ENCODE data around the gene SLC43A1. TPM values are rescaled to one million over a fixed set of nuclear protein-coding genes. Genes with fewer than 3 reads are reported as not detected.

Gene SLC43A1
- total RNA-seq, 1 experiment from 2014 or later, result 11.8 TPM

DNA sequence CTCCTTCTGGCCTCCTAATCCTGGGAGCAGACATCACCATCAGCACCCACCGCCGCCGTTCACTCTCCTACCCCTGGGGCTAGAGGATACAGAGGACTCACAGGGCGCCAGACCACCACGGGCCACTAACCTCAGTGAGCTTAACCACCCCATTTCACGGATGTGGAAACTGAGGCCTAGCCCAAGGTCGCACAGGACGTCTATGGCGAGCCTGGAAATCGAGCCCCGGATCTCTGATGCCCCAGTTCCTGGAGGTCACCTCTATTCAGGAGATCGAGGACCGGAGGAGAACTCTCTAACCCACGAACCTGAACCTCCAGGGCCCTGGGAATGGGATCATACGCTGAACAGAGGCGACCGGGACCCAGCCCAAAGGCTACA lies 14.7 kb upstream of the SLC43A1 start:
- intact Hi-C loops (cut with micrococcal nuclease), result loop anchor here (1.0 kb wide), 1 partner anchor 182 kb away; the partner anchor contains the start of genes MED19 and TMX2
- H3K4me1 ChIP-seq (ENCODE audit: control insufficient read depth in 1 of 2, insufficient read depth in 2 of 2, low read length in 2 of 2), result peaks cover 16 to 17% of the 10 kb centered on the region in 2 experiments
- H3K36me3 ChIP-seq (ENCODE audit: control insufficient read depth in 1 of 2, insufficient read depth in 2 of 2, low read length in 2 of 2), result peaks cover 2 to 7% of the 10 kb centered on the region in 2 experiments; a peak in 1 of 4 replicates
- ChIA-PET RAD21 (ENCODE audit: low non-redundant PET in 1 of 2, low total read pairs in 2 of 2, uncharacterized antibody in 2 of 2, unreplicated experiment in 2 of 2) (interaction anchor here in 1 of 2 experiments (1.2 kb wide), 1 partner anchor 37 kb away, joined by 3 read pairs; no protein-coding TSS in a partner anchor), CTCF (interaction anchor here (1.0 to 2.1 kb wide), 3 partner anchors 37 to 115 kb away, joined by 4 to 6 read pairs (median 4); no protein-coding TSS in a partner anchor), POLR2A (interaction anchor here (0.6 kb wide), 1 partner anchor 70 kb away, joined by 3 read pairs; the partner anchor contains the start of gene RTN4RL2)
- ATAC-seq (peak; percentile 26), DNase-seq (ENCODE audit: low read depth, low spot score) (no peak)
- H3K9ac ChIP-seq (ENCODE audit: low read length), result peak overlapping the region; percentile 83
- no peaks in the 10 kb centered on the region for H3K27me3 ChIP-seq (ENCODE audit: insufficient read depth, low read length)
- peak overlapping the region; percentile 64 to 84 for H3K4me3 ChIP-seq (replicated peaks in 1 of 2; ENCODE audit: low read depth in 1 of 2, low read length in 2 of 2)
- TF ChIP-seq POLR2A (IDR thresholded peaks at IDR 0.05; ENCODE audit: borderline replicate concordance, extremely low read depth, insufficient read depth, insufficient read length) (no peak), RAD21 (IDR thresholded peaks at IDR 0.05; ENCODE audit: low read depth) (no peak), ZFX (IDR thresholded peaks at IDR 0.05) (peak; percentile 72), SIN3A (IDR thresholded peaks at IDR 0.05; ENCODE audit: low read depth) (no peak)
- no peak overlapping the region for H2AFZ ChIP-seq (ENCODE audit: low read depth, low read length, poor library complexity, severe bottlenecking)
- H4K20me1 ChIP-seq (ENCODE audit: insufficient read depth), result no peaks in the 10 kb centered on the region
- H3K4me2 ChIP-seq (ENCODE audit: low read length), result peak overlapping the region; percentile 93
- H3K9me2 ChIP-seq (ENCODE audit: insufficient read depth), result no peaks in the 10 kb centered on the region
- H3K79me2 ChIP-seq (ENCODE audit: insufficient read depth, low read length), result peaks cover 26% of the 10 kb centered on the region
- TSS peak; percentile 79 for BruUV-seq (replicated peaks)
- peak overlapping the region; percentile 61 for H3K27ac ChIP-seq (ENCODE audit: low read depth, low read length)
- H3K9me3 ChIP-seq (ENCODE audit: control insufficient read depth in 1 of 2, insufficient read depth in 1 of 2, low read depth in 1 of 2, low read length in 2 of 2), result no peaks in the 10 kb centered on the region

DNA sequence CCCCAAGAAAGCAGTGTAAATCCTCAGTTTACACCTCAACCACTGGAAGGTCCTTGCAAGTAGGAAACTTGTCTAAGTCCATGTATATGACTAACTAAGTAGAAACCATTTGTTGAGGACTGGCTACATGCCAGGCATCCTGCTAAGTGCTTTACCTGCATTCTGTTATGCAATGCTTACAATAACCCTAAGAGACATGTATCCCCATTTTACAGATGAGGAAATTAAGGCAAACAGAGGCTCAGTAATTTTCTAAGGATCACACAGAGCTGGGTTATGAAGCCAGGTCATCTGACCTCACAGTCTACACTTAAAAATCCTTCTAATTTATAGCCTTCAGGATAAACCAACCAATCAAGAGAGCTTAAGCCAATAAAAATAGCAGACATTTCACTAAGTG lies 13.5 kb upstream of the SLC43A1 start:
- DNase-seq (ENCODE audit: low read depth, low spot score), result no peak
- peak overlapping the region; percentile 64 to 84; a peak in 1 of 4 replicates for H3K4me3 ChIP-seq (replicated peaks in 1 of 2; ENCODE audit: low read depth in 1 of 2, low read length in 2 of 2)
- no peak overlapping the region for H3K9ac ChIP-seq (ENCODE audit: low read length)
- H3K4me1 ChIP-seq (ENCODE audit: control insufficient read depth in 1 of 2, insufficient read depth in 2 of 2, low read length in 2 of 2), result peaks cover 16 to 17% of the 10 kb centered on the region in 2 experiments
- no peaks in the 10 kb centered on the region for H3K27me3 ChIP-seq (ENCODE audit: insufficient read depth, low read length)
- TF ChIP-seq EGR1 (IDR thresholded peaks at IDR 0.05; ENCODE audit: low read depth) (no peak), ZNF274 (IDR thresholded peaks at IDR 0.05; ENCODE audit: low read depth, low read length) (no peak), SRF (IDR thresholded peaks at IDR 0.05; ENCODE audit: low read depth) (no peak), YY1 (IDR thresholded peaks at IDR 0.05; ENCODE audit: extremely low read depth, insufficient replicate concordance, low read depth, low read length) (no peak), EZH2phosphoT487 (IDR thresholded peaks at IDR 0.05; ENCODE audit: borderline replicate concordance) (no peak), SP1 (IDR thresholded peaks at IDR 0.05; ENCODE audit: low read depth) (no peak), SIN3A (IDR thresholded peaks at IDR 0.05; ENCODE audit: low read depth) (no peak), ZFX (IDR thresholded peaks at IDR 0.05) (no peak), RAD21 (IDR thresholded peaks at IDR 0.05; ENCODE audit: low read depth) (no peak)
- TF ChIP-seq, protein P1, sequence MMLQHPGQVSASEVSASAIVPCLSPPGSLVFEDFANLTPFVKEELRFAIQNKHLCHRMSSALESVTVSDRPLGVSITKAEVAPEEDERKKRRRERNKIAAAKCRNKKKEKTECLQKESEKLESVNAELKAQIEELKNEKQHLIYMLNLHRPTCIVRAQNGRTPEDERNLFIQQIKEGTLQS (IDR thresholded peaks at IDR 0.05), result no peak
- TF ChIP-seq, protein P2, sequence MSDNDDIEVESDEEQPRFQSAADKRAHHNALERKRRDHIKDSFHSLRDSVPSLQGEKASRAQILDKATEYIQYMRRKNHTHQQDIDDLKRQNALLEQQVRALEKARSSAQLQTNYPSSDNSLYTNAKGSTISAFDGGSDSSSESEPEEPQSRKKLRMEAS (IDR thresholded peaks at IDR 0.05), result no peak
- no TSS peak for BruUV-seq (replicated peaks)
- H3K9me3 ChIP-seq (ENCODE audit: control insufficient read depth in 1 of 2, insufficient read depth in 1 of 2, low read depth in 1 of 2, low read length in 2 of 2), result no peaks in the 10 kb centered on the region
- H3K79me2 ChIP-seq (ENCODE audit: insufficient read depth, low read length), result peaks cover 26% of the 10 kb centered on the region
- no peak overlapping the region for H2AFZ ChIP-seq (ENCODE audit: low read depth, low read length, poor library complexity, severe bottlenecking)
- H3K27ac ChIP-seq (ENCODE audit: low read depth, low read length), result no peak overlapping the region
- intact Hi-C loops (cut with micrococcal nuclease), result loop anchor here (5.0 kb wide), 1 partner anchor 983 kb away; no protein-coding TSS in a partner anchor
- ChIA-PET POLR2A (no interaction called here), RAD21 (ENCODE audit: low non-redundant PET in 1 of 2, low total read pairs in 2 of 2, uncharacterized antibody in 2 of 2, unreplicated experiment in 2 of 2) (no interaction called here), CTCF (interaction anchor here (1.0 to 5.2 kb wide), 4 partner anchors 36 to 71 kb away, joined by 4 to 78 read pairs (median 23); partner anchors contain the start of gene RTN4RL2)
- H3K9me2 ChIP-seq (ENCODE audit: insufficient read depth), result no peaks in the 10 kb centered on the region
- H4K20me1 ChIP-seq (ENCODE audit: insufficient read depth), result no peaks in the 10 kb centered on the region
- no peak for ATAC-seq
- H3K4me2 ChIP-seq (ENCODE audit: low read length), result peak overlapping the region; percentile 93; the same call in 1 of the 2 replicates
- peaks cover 2 to 7% of the 10 kb centered on the region in 2 experiments; a peak in 1 of 4 replicates for H3K36me3 ChIP-seq (ENCODE audit: control insufficient read depth in 1 of 2, insufficient read depth in 2 of 2, low read length in 2 of 2)
